Erythroblast (primary cell): ENCODE measurements around the gene FGF14.

Experiments
- GATA1 ChIP-seq: IDR thresholded peaks from 2 replicates; pipeline ENCODE4 v1.6.1; 2011; ENCODE audit warnings: low read depth, mild to moderate bottlenecking, control low read depth, low read length, moderate library complexity
- POLR2A ChIP-seq: IDR thresholded peaks from 2 replicates; pipeline ENCODE4 v1.6.1; 2011; ENCODE audit warnings: mild to moderate bottlenecking, low read length

DNA sequence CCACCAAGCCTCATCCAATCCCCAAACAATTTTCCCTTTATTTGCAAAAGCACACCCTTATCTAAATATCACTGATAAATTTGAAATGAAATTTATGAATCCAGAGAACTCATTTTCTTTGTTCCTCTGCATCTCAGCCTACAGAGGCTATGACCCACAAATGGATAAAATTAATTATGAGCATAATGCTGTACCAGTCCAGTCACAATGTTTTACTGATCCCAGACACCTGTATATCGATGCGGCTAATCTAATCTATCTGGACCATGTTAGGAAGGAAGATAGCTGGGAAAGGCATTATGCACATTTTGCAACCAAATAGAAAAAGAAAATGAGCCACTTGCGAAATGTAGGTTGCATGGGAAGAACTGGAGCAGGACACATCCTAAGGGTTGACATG, 150.0 kb downstream of the FGF14 start:
- TF ChIP-seq POLR2A (no peak), GATA1 (no peak)
